ENCODE data around the gene TBC1D19. TPM values are rescaled to one million over a fixed set of nuclear protein-coding genes. Genes with fewer than 3 reads are reported as not detected.

Gene TBC1D19
- total and polyA plus RNA-seq, 9 of the 15 experiments (the other 6 are each of a cell fraction or from before 2014, with no cell fraction given), result 0.73 to 5.6 (median 3.7) TPM

- TF ChIP-seq U2AF2 (optimal IDR thresholded peaks at IDR 0.05; ENCODE audit: low read depth, low read length) (no peak), REST (IDR thresholded peaks at IDR 0.05; ENCODE audit: borderline replicate concordance) (no peak; the same call in 1 of the 2 replicates), REST (CRISPR knock-in tag; IDR thresholded peaks at IDR 0.05; ENCODE audit: low read depth) (no peak), HDAC3 (IDR thresholded peaks at IDR 0.05; ENCODE audit: borderline replicate concordance, partially characterized antibody) (no peak), ZKSCAN1 (IDR thresholded peaks at IDR 0.05; ENCODE audit: low read depth, low read length) (no peak), ZBTB12 (CRISPR knock-in tag; IDR thresholded peaks at IDR 0.05) (no peak), TAF1 (IDR thresholded peaks at IDR 0.05; ENCODE audit: control insufficient read depth, extremely low read depth, insufficient read depth, low read length, severe bottlenecking) (peak; percentile 89), SIN3A (IDR thresholded peaks at IDR 0.05; ENCODE audit: borderline replicate concordance in 2 of 2, control insufficient read depth in 1 of 2, low read depth in 2 of 2, low read length in 2 of 2) (peak; percentile 63 to 66; a peak in 2 of 4 replicates), SMARCB1 (IDR thresholded peaks at IDR 0.05; ENCODE audit: insufficient read length, low read depth) (no peak), HNRNPK (IDR thresholded peaks at IDR 0.05; ENCODE audit: low read depth, low read length, poor library complexity, severe bottlenecking) (no peak), SETDB1 (IDR thresholded peaks at IDR 0.05; ENCODE audit: low read length) (no peak), GTF2B (IDR thresholded peaks at IDR 0.05; ENCODE audit: extremely low read depth, insufficient read length) (no peak)
- TF ChIP-seq, protein P1, sequence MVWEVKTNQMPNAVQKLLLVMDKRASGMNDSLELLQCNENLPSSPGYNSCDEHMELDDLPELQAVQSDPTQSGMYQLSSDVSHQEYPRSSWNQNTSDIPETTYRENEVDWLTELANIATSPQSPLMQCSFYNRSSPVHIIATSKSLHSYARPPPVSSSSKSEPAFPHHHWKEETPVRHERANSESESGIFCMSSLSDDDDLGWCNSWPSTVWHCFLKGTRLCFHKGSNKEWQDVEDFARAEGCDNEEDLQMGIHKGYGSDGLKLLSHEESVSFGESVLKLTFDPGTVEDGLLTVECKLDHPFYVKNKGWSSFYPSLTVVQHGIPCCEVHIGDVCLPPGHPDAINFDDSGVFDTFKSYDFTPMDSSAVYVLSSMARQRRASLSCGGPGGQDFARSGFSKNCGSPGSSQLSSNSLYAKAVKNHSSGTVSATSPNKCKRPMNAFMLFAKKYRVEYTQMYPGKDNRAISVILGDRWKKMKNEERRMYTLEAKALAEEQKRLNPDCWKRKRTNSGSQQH (CRISPR knock-in tag; IDR thresholded peaks at IDR 0.05), result no peak
- TF ChIP-seq, protein P2, sequence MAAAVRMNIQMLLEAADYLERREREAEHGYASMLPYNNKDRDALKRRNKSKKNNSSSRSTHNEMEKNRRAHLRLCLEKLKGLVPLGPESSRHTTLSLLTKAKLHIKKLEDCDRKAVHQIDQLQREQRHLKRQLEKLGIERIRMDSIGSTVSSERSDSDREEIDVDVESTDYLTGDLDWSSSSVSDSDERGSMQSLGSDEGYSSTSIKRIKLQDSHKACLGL (CRISPR knock-in tag; IDR thresholded peaks at IDR 0.05; ENCODE audit: borderline replicate concordance, poor library complexity, severe bottlenecking), result no peak
Observed at GRCh38 chr4:26583865-26584652, at the start of gene TBC1D19 (continued).
